Tibial nerve (tissue), 3 donors: ENCODE data around the gene GAK.

Source experiments
- POLR2A ChIP-seq, 2 donors: fragments of 450-650 bp; IDR thresholded peaks; one replicate each; pipeline ENCODE4 v1.6.1; 2017; ENCODE audit warnings: antibody characterized with exemption in 2 of 2, mild to moderate bottlenecking in 2 of 2, moderate library complexity in 2 of 2
- TF ChIP-seq, protein P1 (sequence below), 5 experiments: fragments of 200-600 bp in 3 of 5; fragments of 450-650 bp in 2 of 5; sonication (generic) in 3 of 5; IDR thresholded peaks; one replicate each; pipeline ENCODE4 v1.5.1; 2016 to 2019; ENCODE audit warnings: antibody characterized with exemption in 5 of 5, mild to moderate bottlenecking in 3 of 5, moderate library complexity in 2 of 5

DNA sequence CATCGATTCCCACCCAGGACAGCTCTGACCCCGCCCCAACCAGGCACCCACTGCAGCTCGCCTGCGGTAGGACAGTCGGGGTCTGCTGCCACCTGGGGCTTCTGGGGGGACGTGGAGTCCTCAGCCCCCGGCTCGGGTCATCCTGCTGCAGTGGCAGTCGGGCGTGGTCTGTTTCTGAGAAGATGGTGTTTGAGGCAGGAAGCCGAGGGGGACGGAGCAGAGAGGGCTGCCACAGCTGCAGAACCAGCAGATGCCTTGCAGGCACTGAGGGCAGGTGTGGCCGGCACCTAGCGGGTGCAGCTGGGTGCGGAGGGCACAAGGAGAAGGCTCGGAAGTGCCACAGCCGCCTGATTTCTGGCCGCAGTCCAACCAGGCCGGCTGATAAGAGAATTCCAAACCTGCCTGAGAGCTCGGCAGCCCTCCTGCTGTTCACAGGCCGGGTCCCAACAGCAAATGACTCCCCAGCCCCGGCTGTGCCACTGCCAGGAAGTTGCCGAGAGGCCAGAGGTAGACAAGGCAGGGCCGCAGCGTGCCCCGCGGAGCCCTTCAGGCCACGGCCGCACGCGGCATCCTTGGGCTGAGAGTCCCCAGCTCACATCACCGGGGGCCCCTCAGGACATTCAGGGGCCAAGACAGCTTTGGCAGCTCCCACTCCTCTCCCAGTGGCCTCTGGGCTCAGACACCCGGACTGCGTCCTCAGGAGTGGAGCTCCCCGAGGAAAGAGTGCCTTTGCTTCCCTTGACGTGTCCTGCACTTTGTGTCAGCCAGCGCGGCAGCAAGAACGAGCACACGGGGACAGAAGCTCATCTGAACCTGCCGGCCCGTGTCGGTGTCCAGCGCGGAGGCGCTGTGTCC lies 96.7 kb downstream of the GAK start:
- TF ChIP-seq, protein P1, sequence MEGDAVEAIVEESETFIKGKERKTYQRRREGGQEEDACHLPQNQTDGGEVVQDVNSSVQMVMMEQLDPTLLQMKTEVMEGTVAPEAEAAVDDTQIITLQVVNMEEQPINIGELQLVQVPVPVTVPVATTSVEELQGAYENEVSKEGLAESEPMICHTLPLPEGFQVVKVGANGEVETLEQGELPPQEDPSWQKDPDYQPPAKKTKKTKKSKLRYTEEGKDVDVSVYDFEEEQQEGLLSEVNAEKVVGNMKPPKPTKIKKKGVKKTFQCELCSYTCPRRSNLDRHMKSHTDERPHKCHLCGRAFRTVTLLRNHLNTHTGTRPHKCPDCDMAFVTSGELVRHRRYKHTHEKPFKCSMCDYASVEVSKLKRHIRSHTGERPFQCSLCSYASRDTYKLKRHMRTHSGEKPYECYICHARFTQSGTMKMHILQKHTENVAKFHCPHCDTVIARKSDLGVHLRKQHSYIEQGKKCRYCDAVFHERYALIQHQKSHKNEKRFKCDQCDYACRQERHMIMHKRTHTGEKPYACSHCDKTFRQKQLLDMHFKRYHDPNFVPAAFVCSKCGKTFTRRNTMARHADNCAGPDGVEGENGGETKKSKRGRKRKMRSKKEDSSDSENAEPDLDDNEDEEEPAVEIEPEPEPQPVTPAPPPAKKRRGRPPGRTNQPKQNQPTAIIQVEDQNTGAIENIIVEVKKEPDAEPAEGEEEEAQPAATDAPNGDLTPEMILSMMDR (IDR thresholded peaks at IDR 0.05) = no peak
- no peak for TF ChIP-seq POLR2A (IDR thresholded peaks at IDR 0.05)
